IMR-90 (cell line): ENCODE measurements around the gene FANCL. TPM values are rescaled to one million over a fixed set of nuclear protein-coding genes. Genes with fewer than 3 reads are reported as not detected.

Experiments used
- ATAC-seq: fragments of 200-7000 bp; cut with Tn5 transposase; 2 replicates; pipeline ENCODE4 v1.9.1; 2020; ENCODE audit warnings: low read depth, mild to moderate bottlenecking, moderate library complexity
- BruUV-seq: library from RNA; stranded (reverse); fragments of 400-500 nt; replicated peaks from 2 replicates; lab custom pipeline; 2021; lab: Mats Ljungman, UMichigan
- CTCF ChIA-PET: fragments of 300-600 bp; formaldehyde crosslinking; extraction: SDS; loops from one replicate; lab custom pipeline; 2021; ENCODE audit warnings: antibody characterized with exemption; lab: Yijun Ruan, JAX
- POLR2A ChIA-PET: fragments of 300-600 bp; sonication (Branson Sonifier 250); formaldehyde crosslinking; loops from one replicate; lab custom pipeline; 2022; ENCODE audit warnings: antibody characterized with exemption; ENCODE audit not compliant: unreplicated experiment; lab: Charles Lee
- DNase-seq: peaks from one replicate; pipeline ENCODE4 v3.0.0; 2013
- H2AFZ ChIP-seq: replicated peaks from 2 replicates; pipeline ENCODE3; 2013; ENCODE audit warnings: low read length, mild to moderate bottlenecking; ENCODE audit not compliant: poor library complexity
- H2AK5ac ChIP-seq: 2 replicates; pipeline ENCODE4 v1.6.1; 2013; ENCODE audit warnings: low read depth, low read length, inconsistent platforms
- H2AK9ac ChIP-seq: replicated peaks from 2 replicates; pipeline ENCODE3; 2013; ENCODE audit warnings: mild to moderate bottlenecking, low read depth, low read length, moderate library complexity; ENCODE audit not compliant: poor library complexity
- H2BK120ac ChIP-seq: 2 replicates; pipeline ENCODE4 v1.6.1; 2013; ENCODE audit warnings: low read depth, low read length, inconsistent platforms
- H2BK15ac ChIP-seq: 3 replicates; pipeline ENCODE4 v1.6.1; 2013; ENCODE audit warnings: low read depth, low read length, inconsistent platforms
- H2BK20ac ChIP-seq: 2 replicates; pipeline ENCODE4 v1.6.1; 2013; ENCODE audit warnings: low read depth, mild to moderate bottlenecking, inconsistent platforms, low read length, moderate library complexity
- H2BK5ac ChIP-seq: 2 replicates; pipeline ENCODE4 v1.6.1; 2013; ENCODE audit warnings: mild to moderate bottlenecking, low read depth, low read length, inconsistent platforms; ENCODE audit not compliant: poor library complexity, severe bottlenecking
- H3K14ac ChIP-seq: replicated peaks from 2 replicates; pipeline ENCODE4 v1.6.1; 2013; ENCODE audit warnings: low read depth, low read length, inconsistent platforms
- H3K18ac ChIP-seq: 2 replicates; pipeline ENCODE4 v1.6.1; 2013; ENCODE audit warnings: low read depth, low read length, control low read depth
- H3K23ac ChIP-seq: 2 replicates; pipeline ENCODE4 v1.6.1; 2013; ENCODE audit warnings: low read depth, low read length, inconsistent platforms
- H3K27ac ChIP-seq: 2 replicates; pipeline ENCODE4 v1.5.1; 2013; ENCODE audit warnings: mild to moderate bottlenecking, control low read depth, low read length; ENCODE audit not compliant: insufficient read depth
- H3K27me3 ChIP-seq: 2 replicates; pipeline ENCODE4 v1.6.1; 2013; ENCODE audit warnings: low read length; ENCODE audit not compliant: control insufficient read depth, insufficient read depth
- H3K36me3 ChIP-seq: 2 replicates; pipeline ENCODE4 v1.6.1; 2013; ENCODE audit warnings: low read length, mixed read lengths; ENCODE audit not compliant: control insufficient read depth, insufficient read depth
- H3K4ac ChIP-seq: 2 replicates; pipeline ENCODE4 v1.6.1; 2013; ENCODE audit warnings: low read depth, low read length, inconsistent platforms
- H3K4me1 ChIP-seq: 2 replicates; pipeline ENCODE4 v1.6.1; 2013; ENCODE audit warnings: low read length, mixed read lengths; ENCODE audit not compliant: control insufficient read depth, insufficient read depth
- H3K4me2 ChIP-seq: 2 replicates; pipeline ENCODE4 v1.6.1; 2013; ENCODE audit warnings: low read depth, mild to moderate bottlenecking, control low read depth, low read length, moderate library complexity
- H3K4me3 ChIP-seq: 2 replicates; pipeline ENCODE4 v1.5.1; 2013; ENCODE audit warnings: low read depth, mild to moderate bottlenecking, control low read depth, low read length, moderate library complexity; ENCODE audit not compliant: insufficient read depth
- H3K56ac ChIP-seq: 2 replicates; pipeline ENCODE4 v1.6.1; 2013; ENCODE audit warnings: low read length, inconsistent platforms; ENCODE audit not compliant: insufficient read depth; ENCODE audit errors: extremely low read depth
- H3K79me1 ChIP-seq, 2 experiments: 2 replicates each; pipeline ENCODE4 v1.6.1; 2013; ENCODE audit warnings: low read length in 2 of 2, inconsistent platforms in 1 of 2, low read depth in 1 of 2
- H3K9ac ChIP-seq: 2 replicates; pipeline ENCODE4 v1.6.1; 2013; ENCODE audit warnings: low read depth, low read length, control low read depth
- H3K9me1 ChIP-seq: 2 replicates; pipeline ENCODE4 v1.6.1; 2013; ENCODE audit warnings: low read length, inconsistent platforms; ENCODE audit not compliant: insufficient read depth
- H3K9me3 ChIP-seq: 2 replicates; pipeline ENCODE4 v1.6.1; 2013; ENCODE audit warnings: low read length; ENCODE audit not compliant: control insufficient read depth, insufficient read depth
- H4K20me1 ChIP-seq: 2 replicates; pipeline ENCODE4 v1.6.1; 2013; ENCODE audit warnings: low read length, inconsistent platforms; ENCODE audit not compliant: insufficient read depth
- H4K5ac ChIP-seq: 2 replicates; pipeline ENCODE4 v1.6.1; 2013; ENCODE audit warnings: mild to moderate bottlenecking, low read depth, low read length, control low read depth
- H4K8ac ChIP-seq, 2 experiments: 2 replicates each; pipeline ENCODE4 v1.6.1; 2013; ENCODE audit warnings: low read depth in 2 of 2, low read length in 2 of 2, control low read depth in 1 of 2, inconsistent platforms in 1 of 2
- H4K91ac ChIP-seq: 2 replicates; pipeline ENCODE4 v1.6.1; 2013; ENCODE audit warnings: low read depth, low read length, inconsistent platforms; ENCODE audit not compliant: insufficient read depth
- BHLHE40 ChIP-seq: fragments of 150-350 bp; IDR thresholded peaks from 2 replicates; pipeline ENCODE4 v1.6.1; 2016; ENCODE audit warnings: mild to moderate bottlenecking, low read depth, low read length
- FOS ChIP-seq: fragments of 150-350 bp; IDR thresholded peaks from 2 replicates; pipeline ENCODE4 v1.6.1; 2016; ENCODE audit warnings: low read depth, low read length
- MAFK ChIP-seq: IDR thresholded peaks from 2 replicates; pipeline ENCODE4 v1.6.1; 2012; ENCODE audit warnings: low read depth, low read length, improper control_type of control experiment
- MAZ ChIP-seq: IDR thresholded peaks from 2 replicates; pipeline ENCODE4 v1.6.1; 2012; ENCODE audit warnings: low read depth, mild to moderate bottlenecking, low read length, improper control_type of control experiment, moderate library complexity, borderline replicate concordance
- NFE2L2 ChIP-seq: fragments of 150-350 bp; IDR thresholded peaks from 2 replicates; pipeline ENCODE4 v1.6.1; 2016; ENCODE audit warnings: low read depth, mild to moderate bottlenecking, low read length
- POLR2A ChIP-seq: IDR thresholded peaks from 2 replicates; pipeline ENCODE4 v1.6.1; 2012; ENCODE audit warnings: mild to moderate bottlenecking, low read depth, low read length
- RAD21 ChIP-seq: IDR thresholded peaks from 2 replicates; pipeline ENCODE4 v1.6.1; 2012; ENCODE audit warnings: low read length, improper control_type of control experiment
- RCOR1 ChIP-seq: IDR thresholded peaks from 2 replicates; pipeline ENCODE4 v1.6.1; 2012; ENCODE audit warnings: mild to moderate bottlenecking, low read length, improper control_type of control experiment; ENCODE audit not compliant: insufficient replicate concordance
- RFX5 ChIP-seq: IDR thresholded peaks from 2 replicates; pipeline ENCODE4 v1.8.0; 2012; ENCODE audit warnings: low read depth, mild to moderate bottlenecking, low read length, moderate library complexity
- dilution Hi-C: fragments of 300-500 bp; cut with HindIII; formaldehyde crosslinking; loops from one replicate; pipeline ENCODE4 v1.14.3; 2018; ENCODE audit warnings: low sequenced_read_pairs; ENCODE audit not compliant: unreplicated experiment
- in situ Hi-C: fragments of 300-500 bp; cut with MboI; formaldehyde crosslinking; loops from 3 replicates; pipeline ENCODE4 v1.14.3; 2019; ENCODE audit warnings: low sequenced_read_pairs, inconsistent platforms, mixed read lengths
- intact Hi-C: fragments of 100-400 bp; cut with micrococcal nuclease; formaldehyde crosslinking; loops from 2 replicates; pipeline ENCODE4 v1.10.0; 2022
- polyA plus RNA-seq, 3 experiments: library from polyadenylated mRNA; depleted of rRNA; stranded (reverse); fragments of >200 nt; gene quantifications; 2 replicates each; pipeline ENCODE4 v1.2.3, GENCODE V29; 2012; ENCODE audit warnings: low replicate concordance in 1 of 3
- total RNA-seq: library from RNA; depleted of rRNA; stranded (reverse); fragments of >200 nt; gene quantifications from 2 replicates; pipeline ENCODE4 v1.2.3, GENCODE V29; 2012
- TF ChIP-seq, protein P1 (sequence below): conservative IDR thresholded peaks from 2 replicates; pipeline ENCODE4 v1.5.1; 2012; ENCODE audit warnings: mild to moderate bottlenecking, low read depth, low read length, improper control_type of control experiment
- TF ChIP-seq, protein P2 (sequence below): fragments of 150-350 bp; IDR thresholded peaks from 2 replicates; pipeline ENCODE4 v1.6.1; 2016; ENCODE audit warnings: low read depth, mild to moderate bottlenecking, low read length, moderate library complexity, borderline replicate concordance

The FANCL gene
- total and polyA plus RNA-seq, 2 of the 4 experiments (the other 2 are of a cell fraction), result 9.0 to 12.7 TPM

DNA sequence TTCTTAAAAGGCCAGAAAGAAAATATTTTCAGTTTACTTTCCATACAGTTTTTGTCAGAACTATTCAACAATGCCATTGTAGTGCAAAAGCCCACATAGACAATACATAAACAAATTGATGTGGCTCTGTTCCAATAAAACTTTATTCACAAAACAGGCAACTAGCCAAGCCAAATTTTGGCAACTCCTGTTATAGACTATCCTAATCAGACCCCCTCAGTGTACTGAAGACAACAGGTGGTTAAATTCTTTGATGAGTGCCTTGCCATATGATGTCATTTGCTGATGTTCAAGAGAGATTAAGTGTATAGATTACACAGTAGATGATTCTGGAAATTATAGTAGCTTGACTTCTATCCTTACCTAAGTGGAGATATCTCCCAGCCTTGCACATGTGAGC is 83.4 kb downstream of the FANCL start:
- H4K91ac ChIP-seq, result no peak overlapping the region
- TF ChIP-seq NFE2L2, result no peak
- TF ChIP-seq RCOR1, result no peak
- TF ChIP-seq MAZ, result no peak
- TF ChIP-seq, protein P1, sequence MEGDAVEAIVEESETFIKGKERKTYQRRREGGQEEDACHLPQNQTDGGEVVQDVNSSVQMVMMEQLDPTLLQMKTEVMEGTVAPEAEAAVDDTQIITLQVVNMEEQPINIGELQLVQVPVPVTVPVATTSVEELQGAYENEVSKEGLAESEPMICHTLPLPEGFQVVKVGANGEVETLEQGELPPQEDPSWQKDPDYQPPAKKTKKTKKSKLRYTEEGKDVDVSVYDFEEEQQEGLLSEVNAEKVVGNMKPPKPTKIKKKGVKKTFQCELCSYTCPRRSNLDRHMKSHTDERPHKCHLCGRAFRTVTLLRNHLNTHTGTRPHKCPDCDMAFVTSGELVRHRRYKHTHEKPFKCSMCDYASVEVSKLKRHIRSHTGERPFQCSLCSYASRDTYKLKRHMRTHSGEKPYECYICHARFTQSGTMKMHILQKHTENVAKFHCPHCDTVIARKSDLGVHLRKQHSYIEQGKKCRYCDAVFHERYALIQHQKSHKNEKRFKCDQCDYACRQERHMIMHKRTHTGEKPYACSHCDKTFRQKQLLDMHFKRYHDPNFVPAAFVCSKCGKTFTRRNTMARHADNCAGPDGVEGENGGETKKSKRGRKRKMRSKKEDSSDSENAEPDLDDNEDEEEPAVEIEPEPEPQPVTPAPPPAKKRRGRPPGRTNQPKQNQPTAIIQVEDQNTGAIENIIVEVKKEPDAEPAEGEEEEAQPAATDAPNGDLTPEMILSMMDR, result no peak
- TF ChIP-seq FOS, result no peak
- TF ChIP-seq, protein P2, sequence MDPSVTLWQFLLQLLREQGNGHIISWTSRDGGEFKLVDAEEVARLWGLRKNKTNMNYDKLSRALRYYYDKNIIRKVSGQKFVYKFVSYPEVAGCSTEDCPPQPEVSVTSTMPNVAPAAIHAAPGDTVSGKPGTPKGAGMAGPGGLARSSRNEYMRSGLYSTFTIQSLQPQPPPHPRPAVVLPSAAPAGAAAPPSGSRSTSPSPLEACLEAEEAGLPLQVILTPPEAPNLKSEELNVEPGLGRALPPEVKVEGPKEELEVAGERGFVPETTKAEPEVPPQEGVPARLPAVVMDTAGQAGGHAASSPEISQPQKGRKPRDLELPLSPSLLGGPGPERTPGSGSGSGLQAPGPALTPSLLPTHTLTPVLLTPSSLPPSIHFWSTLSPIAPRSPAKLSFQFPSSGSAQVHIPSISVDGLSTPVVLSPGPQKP, result no peak
- no peak for TF ChIP-seq RAD21
- no peak for TF ChIP-seq RFX5
- no peak for TF ChIP-seq MAFK
- TF ChIP-seq POLR2A, result no peak
- TF ChIP-seq BHLHE40, result no peak
- H3K4me2 ChIP-seq, result no peak overlapping the region
- BruUV-seq, result no TSS peak
- DNase-seq, result no peak
- H3K4me1 ChIP-seq, result no peaks in the 10 kb centered on the region
- H4K8ac ChIP-seq, result no peak overlapping the region
- H4K5ac ChIP-seq, result no peak overlapping the region
- H2BK5ac ChIP-seq, result no peak overlapping the region
- intact Hi-C loops (no loop called here), in situ Hi-C loops (no loop called here), dilution Hi-C loops (no loop called here)
- no peak overlapping the region for H3K18ac ChIP-seq
- ChIA-PET CTCF (interaction anchor here (0.8 kb wide), 1 partner anchor 8 kb away, joined by 4 read pairs; no protein-coding TSS in a partner anchor), POLR2A (no interaction called here)
- H3K9me1 ChIP-seq, result 0 out of 2 replicates have a peak, but pooled peaks cover 4% of the 10 kb centered on the region
- H2BK120ac ChIP-seq, result no peak overlapping the region
- no peak overlapping the region for H3K14ac ChIP-seq
- no peak overlapping the region for H2AK9ac ChIP-seq
- no peaks in the 10 kb centered on the region for H4K20me1 ChIP-seq
- no peak overlapping the region for H3K56ac ChIP-seq
- no peak overlapping the region for H2BK20ac ChIP-seq
- peaks cover 4% of the 10 kb centered on the region; the same call in 1 of the 2 replicates for H3K36me3 ChIP-seq
- H3K27ac ChIP-seq, result no peak overlapping the region
- no peak overlapping the region for H2BK15ac ChIP-seq
- peaks cover 4 to 11% of the 10 kb centered on the region in 2 experiments; a peak in 2 of 4 replicates for H3K79me1 ChIP-seq
- H3K4me3 ChIP-seq, result no peak overlapping the region
- ATAC-seq, result no peak
- H3K23ac ChIP-seq, result no peak overlapping the region
- H3K9ac ChIP-seq, result no peak overlapping the region
- no peaks in the 10 kb centered on the region for H3K9me3 ChIP-seq
- H3K4ac ChIP-seq, result no peak overlapping the region
- no peak overlapping the region for H2AFZ ChIP-seq
- H3K27me3 ChIP-seq, result no peaks in the 10 kb centered on the region
- H2AK5ac ChIP-seq, result no peak overlapping the region
